Breast epithelium (tissue), 4 donors: Measurements from ENCODE around the gene LFNG. TPM values are rescaled to one million over a fixed set of nuclear protein-coding genes. Genes with fewer than 3 reads are reported as not detected.
A peak's percentile ranks its signal among the peaks of the same experiment; 100 is the strongest.

Experiments
- DNase-seq, 2 donors: peaks; one replicate each; pipeline ENCODE4 v3.0.0-alpha.2; 2019; ENCODE audit warnings: low spot score in 2 of 2
- H3K27ac ChIP-seq, 2 donors: fragments of 200-600 bp; sonication (generic) in 1 of 2; one replicate each; pipeline ENCODE4 v1.5.1; 2016 to 2019; ENCODE audit warnings: mild to moderate bottlenecking in 1 of 2
- H3K27me3 ChIP-seq, 2 donors: fragments of 200-600 bp; sonication (generic) in 1 of 2; one replicate each; pipeline versions ENCODE4 v1.5.1 to v1.6.0; 2017 to 2019; ENCODE audit warnings: control low read depth in 1 of 2, mild to moderate bottlenecking in 1 of 2
- H3K36me3 ChIP-seq: fragments of 200-600 bp; one replicate; pipeline ENCODE4 v1.5.1; 2019
- H3K4me1 ChIP-seq, 2 donors: fragments of 200-600 bp; sonication (generic); one replicate each; pipeline ENCODE4 v1.5.1; 2016 to 2019; ENCODE audit warnings: control low read depth in 1 of 2
- H3K4me3 ChIP-seq, 3 donors: fragments of 200-600 bp; sonication (generic); 1 replicate in 2 of 3; 2 replicates in 1 of 3; pipeline ENCODE4 v1.5.1; 2016 to 2019; ENCODE audit warnings: mild to moderate bottlenecking in 3 of 3, moderate library complexity in 2 of 3
- H3K9me3 ChIP-seq, 2 donors: fragments of 200-600 bp; sonication (generic) in 1 of 2; one replicate each; pipeline ENCODE4 v1.5.1; 2016 to 2019; ENCODE audit warnings: control low read depth in 1 of 2
- CTCF ChIP-seq, 3 donors: fragments of 450-650 bp; IDR thresholded peaks; one replicate each; pipeline ENCODE4 v1.5.1; 2016 to 2017; ENCODE audit warnings: antibody characterized with exemption in 3 of 3, mild to moderate bottlenecking in 3 of 3, moderate library complexity in 3 of 3
- POLR2A ChIP-seq: fragments of 450-650 bp; IDR thresholded peaks from one replicate; pipeline ENCODE4 v1.6.1; 2016; ENCODE audit warnings: antibody characterized with exemption, mild to moderate bottlenecking, moderate library complexity
- POLR2AphosphoS5 ChIP-seq, 3 donors: sonication (generic); formaldehyde crosslinking; IDR thresholded peaks; one replicate each; pipeline ENCODE4 v1.6.1; 2017; ENCODE audit warnings: antibody characterized with exemption in 3 of 3
- intact Hi-C: fragments of 100-400 bp; cut with DNase I; formaldehyde crosslinking; loops from one replicate; pipeline ENCODE4 v1.15.1; 2023; ENCODE audit warnings: low total_unique reads
- total RNA-seq, 3 donors: library from RNA; depleted of rRNA; stranded (reverse); fragments of >200 nt; gene quantifications; one replicate each; pipeline ENCODE4 v1.1.0, GENCODE V29; 2016

LFNG gene
- total RNA-seq, 3 donors from 2014 or later, result 5.0 to 16.4 (median 9.1) TPM

DNA sequence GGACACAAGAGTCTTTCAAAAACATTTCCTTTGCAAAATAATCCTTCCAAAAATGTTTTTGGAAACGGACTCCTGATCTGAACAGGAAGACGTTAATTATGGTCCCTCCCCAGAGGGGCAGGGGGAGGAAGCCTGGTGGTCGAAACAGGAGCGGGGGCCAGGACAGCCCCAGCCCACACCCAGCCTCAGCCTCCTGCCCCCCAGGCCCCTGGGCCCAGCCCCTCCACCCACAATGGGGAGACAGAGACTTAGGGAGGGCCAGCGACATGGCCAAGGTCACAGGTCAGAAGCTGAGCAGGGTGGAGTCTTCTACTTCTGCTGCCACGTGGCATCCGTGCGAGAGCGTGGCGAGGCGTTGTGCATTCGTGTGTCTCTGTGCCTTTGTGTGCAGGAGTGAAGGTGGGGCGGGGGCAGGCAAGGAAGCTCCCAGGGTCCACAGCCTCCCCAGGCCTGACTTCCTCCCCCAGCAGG, 29.4 kb upstream of the LFNG start:
- H3K4me1 ChIP-seq, result peaks cover 6 to 16% of the 10 kb centered on the region in 2 donors
- H3K27ac ChIP-seq, result peak overlapping the region; percentile 60 to 92
- intact Hi-C loops, result no loop called here
- TF ChIP-seq CTCF (IDR thresholded peaks at IDR 0.05) (no peak), POLR2A (no peak), POLR2AphosphoS5 (IDR thresholded peaks at IDR 0.05) (no peak)
- H3K36me3 ChIP-seq, result no peaks in the 10 kb centered on the region
- no peak for DNase-seq
- H3K27me3 ChIP-seq, result no peaks in the 10 kb centered on the region
- no peak overlapping the region for H3K4me3 ChIP-seq
- H3K9me3 ChIP-seq, result no peaks in the 10 kb centered on the region

GRCh38 chr7:2492038-2492437, 27.5 kb upstream of the LFNG start:
- no peaks in the 10 kb centered on the region for H3K36me3 ChIP-seq
- H3K9me3 ChIP-seq, result no peaks in the 10 kb centered on the region
- no peak for TF ChIP-seq POLR2AphosphoS5 (IDR thresholded peaks at IDR 0.05)
- TF ChIP-seq POLR2A, result no peak
- no peak for TF ChIP-seq CTCF (IDR thresholded peaks at IDR 0.05)
- no peak overlapping the region for H3K4me3 ChIP-seq
- DNase-seq, result no peak
- intact Hi-C loops, result no loop called here
- H3K4me1 ChIP-seq, result peaks cover 6 to 16% of the 10 kb centered on the region in 2 donors
- H3K27me3 ChIP-seq, result no peaks in the 10 kb centered on the region
- H3K27ac ChIP-seq, result no peak overlapping the region

- Histone ChIP-seq H3K27ac (peak overlapping the region in 1 of 2 donors; percentile 58), H3K4me1 (peaks cover 0 to 6% of the 10 kb centered on the region in 2 donors), H3K9me3 (no peaks in the 10 kb centered on the region), H3K36me3 (no peaks in the 10 kb centered on the region), H3K27me3 (no peaks in the 10 kb centered on the region), H3K4me3 (no peak overlapping the region)
- intact Hi-C loops, result no loop called here
- TF ChIP-seq POLR2AphosphoS5 (IDR thresholded peaks at IDR 0.05) (no peak), CTCF (IDR thresholded peaks at IDR 0.05) (no peak), POLR2A (no peak)
- DNase-seq, result no peak
Observed at GRCh38 chr7:2493205-2494164, 26.1 kb upstream of the LFNG start.

DNA sequence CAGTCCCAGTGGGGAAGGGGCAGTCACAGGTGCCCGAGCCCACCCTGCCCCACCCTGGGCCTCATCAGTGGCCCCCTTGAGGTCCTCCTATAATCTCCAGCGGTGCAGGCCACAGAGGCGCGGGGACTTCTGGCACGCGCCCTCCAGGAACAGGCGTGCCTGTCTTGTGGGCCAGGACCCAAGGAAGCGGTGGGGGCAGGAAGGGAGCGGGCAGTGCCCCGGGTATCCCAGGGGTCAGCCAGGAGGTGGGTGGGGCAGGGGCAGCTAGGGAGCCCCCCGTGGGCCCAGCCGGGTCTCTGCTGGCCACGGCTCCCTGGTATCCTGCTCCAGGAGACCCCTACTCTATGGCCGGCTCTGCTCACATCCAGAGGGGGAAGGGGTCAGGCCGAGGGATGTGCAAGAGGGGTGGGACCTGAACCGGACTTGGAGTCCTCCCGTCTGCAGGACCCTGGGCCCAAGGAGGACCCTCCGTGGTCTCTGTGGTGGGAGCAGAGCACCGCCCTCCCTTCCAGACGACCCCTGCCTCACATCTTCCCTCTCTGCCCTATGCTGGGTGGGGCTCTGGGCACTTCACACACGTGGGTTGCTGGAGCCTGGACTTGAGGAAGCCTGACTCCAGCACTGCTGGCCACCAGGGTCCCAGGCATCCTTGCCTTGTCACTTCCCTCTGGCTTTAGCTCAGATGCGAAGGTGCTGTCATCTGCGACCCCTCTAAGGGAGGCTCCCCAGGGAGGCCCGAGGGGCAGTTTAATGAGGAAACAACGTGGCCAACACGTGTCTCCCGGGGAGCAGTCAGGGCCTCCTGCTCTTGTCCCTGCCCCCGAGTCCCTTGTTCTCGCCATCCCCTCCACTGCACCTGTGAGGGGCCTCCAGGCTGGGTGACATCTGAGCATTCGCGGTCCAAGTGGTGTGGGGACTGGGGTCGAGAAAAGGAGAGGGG, 25.1 kb upstream of the LFNG start:
- Histone ChIP-seq H3K4me1 (peaks cover 0 to 4% of the 10 kb centered on the region in 2 donors), H3K36me3 (no peaks in the 10 kb centered on the region), H3K9me3 (no peaks in the 10 kb centered on the region), H3K27ac (no peak overlapping the region), H3K27me3 (no peaks in the 10 kb centered on the region), H3K4me3 (no peak overlapping the region)
- TF ChIP-seq POLR2A, result no peak
- no peak for TF ChIP-seq CTCF (IDR thresholded peaks at IDR 0.05)
- TF ChIP-seq POLR2AphosphoS5 (IDR thresholded peaks at IDR 0.05), result no peak
- intact Hi-C loops, result no loop called here
- no peak for DNase-seq
